ENCODE measurements around the gene CDKN2C. TPM values are rescaled to one million over a fixed set of nuclear protein-coding genes. Genes with fewer than 3 reads are reported as not detected.

The CDKN2C gene
- total RNA-seq, 2 donors from 2014 or later, result 0.66 TPM

- Mint-ChIP-seq H3K36me3 (ENCODE audit: low read depth) (no peaks in the 10 kb centered on the region), H3K4me1 (peaks cover 17% of the 10 kb centered on the region), H3K9me3 (no peaks in the 10 kb centered on the region), H3K4me3 (no peak overlapping the region), H3K27me3 (ENCODE audit: insufficient read depth) (peaks cover 94% of the 10 kb centered on the region), H3K27ac (no peak overlapping the region)
- TF ChIP-seq CTCF (conservative IDR thresholded peaks at IDR 0.05), result no peak
- no peak overlapping the region for H3K4me3 ChIP-seq (ENCODE audit: low read length)
- H3K27ac ChIP-seq (ENCODE audit: low read depth, low read length), result no peak overlapping the region
- peaks cover 98% of the 10 kb centered on the region for H3K27me3 ChIP-seq (ENCODE audit: control insufficient read depth, insufficient read depth, low read length, poor library complexity, severe bottlenecking)
- 7 to 33% methylated on average over 1 of the region's 1 CpG for WGBS, 2 experiments (ENCODE audit: insufficient coverage in 1 of 2, insufficient read length in 1 of 2)
- no peaks in the 10 kb centered on the region for H3K36me3 ChIP-seq (ENCODE audit: control insufficient read depth, insufficient read depth, low read length)
- no peak for DNase-seq
- H3K9me3 ChIP-seq (ENCODE audit: control insufficient read depth, low read length), result no peaks in the 10 kb centered on the region
- H3K9ac ChIP-seq (ENCODE audit: extremely low read depth, low read length, poor library complexity, severe bottlenecking), result no peak overlapping the region
- H3K4me1 ChIP-seq (ENCODE audit: control insufficient read depth, insufficient read depth, low read length), result no peaks in the 10 kb centered on the region
These were observed 5.4 kb downstream of the CDKN2C start for GRCh38 chr1:50975436-50975835.

DNA sequence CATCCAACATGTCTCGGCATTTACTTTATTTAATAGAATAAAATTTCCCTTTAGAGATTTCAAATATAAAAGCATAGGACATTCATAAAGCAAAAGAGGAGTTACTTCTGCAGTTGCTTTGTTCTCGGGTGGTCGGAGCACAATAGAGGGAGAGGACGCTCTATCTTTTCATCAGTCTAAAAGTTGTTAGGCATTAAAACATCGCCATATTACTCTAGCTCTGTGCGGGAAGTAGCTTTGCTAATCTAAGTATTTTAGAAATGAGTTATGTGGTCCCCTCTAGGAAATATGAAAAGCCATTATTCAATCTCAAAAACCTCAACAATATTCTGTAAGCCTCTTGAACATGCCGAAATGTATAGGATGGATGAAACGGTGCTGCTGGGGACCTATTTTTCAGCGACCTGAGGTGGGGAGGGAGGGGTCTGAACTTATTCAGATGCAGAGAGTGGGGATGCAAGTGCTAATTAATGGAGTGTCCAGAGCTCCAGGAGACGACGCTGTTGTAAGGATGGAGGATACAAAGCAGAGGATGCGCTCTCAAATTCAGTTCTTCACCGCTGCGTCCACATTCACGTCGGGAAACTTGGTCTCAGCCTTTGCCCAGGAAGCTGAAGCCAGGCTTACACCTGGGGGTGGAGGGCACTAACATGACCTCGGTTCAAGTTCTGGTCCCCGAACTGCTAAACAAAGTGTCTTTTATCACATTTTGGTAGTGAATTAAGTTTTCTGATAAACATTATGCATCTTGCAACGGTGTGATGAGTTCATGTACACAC is 6.3 kb downstream of the CDKN2C start:
- peak; percentile 53 for DNase-seq

DNA sequence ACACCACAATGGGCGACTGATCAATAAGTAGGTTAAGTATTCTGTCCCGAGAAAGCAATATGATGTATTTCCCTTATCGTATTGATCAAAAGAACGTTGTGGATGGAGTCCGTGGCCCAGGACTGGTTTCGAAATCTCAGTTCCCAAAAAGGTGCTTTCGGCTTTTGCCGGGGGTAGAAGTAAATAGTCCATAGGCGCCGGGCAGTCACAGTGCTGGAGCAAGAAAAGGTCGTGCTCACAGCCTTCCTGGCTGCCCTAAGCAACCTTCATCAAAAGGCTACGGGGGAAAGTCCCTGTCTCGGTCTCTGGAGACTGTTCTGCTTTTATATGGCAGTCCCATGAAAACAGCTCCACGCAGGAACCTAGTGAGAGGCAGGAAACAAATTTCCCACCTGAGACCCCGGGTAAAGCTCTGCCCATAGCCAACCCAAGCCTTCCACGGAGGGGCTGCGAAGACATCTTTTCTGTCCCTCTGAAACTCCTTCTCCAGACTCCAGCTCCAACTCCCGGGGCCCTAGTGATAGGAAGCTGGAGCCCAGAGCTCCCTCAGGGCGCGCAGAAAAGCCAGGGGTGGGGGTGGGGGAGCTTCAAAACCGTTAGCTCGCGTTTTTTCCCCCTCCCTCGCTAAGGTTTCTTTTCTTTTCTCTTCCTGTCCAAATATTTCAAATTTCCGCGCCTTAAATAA is 7.0 kb downstream of the CDKN2C start:
- Mint-ChIP-seq H3K27ac (no peak overlapping the region), H3K9me3 (no peaks in the 10 kb centered on the region), H3K27me3 (ENCODE audit: insufficient read depth) (peaks cover 92% of the 10 kb centered on the region), H3K4me1 (peaks cover 15% of the 10 kb centered on the region), H3K4me3 (peak overlapping the region; percentile 60), H3K36me3 (ENCODE audit: low read depth) (no peaks in the 10 kb centered on the region)
- Histone ChIP-seq H3K36me3 (ENCODE audit: control insufficient read depth, insufficient read depth, low read length) (no peaks in the 10 kb centered on the region), H3K27ac (ENCODE audit: low read depth, low read length) (no peak overlapping the region), H3K9me3 (ENCODE audit: control insufficient read depth, low read length) (no peaks in the 10 kb centered on the region), H3K27me3 (ENCODE audit: control insufficient read depth, insufficient read depth, low read length, poor library complexity, severe bottlenecking) (peaks cover 98% of the 10 kb centered on the region), H3K4me1 (ENCODE audit: control insufficient read depth, insufficient read depth, low read length) (no peaks in the 10 kb centered on the region), H3K4me3 (ENCODE audit: low read length) (peak overlapping the region; percentile 75), H3K9ac (ENCODE audit: extremely low read depth, low read length, poor library complexity, severe bottlenecking) (no peak overlapping the region)
- DNase-seq, result peak; percentile 73
- 1 to 2% methylated on average over 17 to 26 of the region's 26 CpGs for WGBS, 2 experiments (ENCODE audit: insufficient coverage in 1 of 2, insufficient read length in 1 of 2)
- TF ChIP-seq CTCF (conservative IDR thresholded peaks at IDR 0.05), result no peak

More for the DNA sequence above, 6.3 kb downstream of the CDKN2C start:
- Mint-ChIP-seq H3K27me3 (ENCODE audit: insufficient read depth) (peaks cover 92% of the 10 kb centered on the region), H3K9me3 (no peaks in the 10 kb centered on the region), H3K4me3 (peak overlapping the region; percentile 60), H3K27ac (no peak overlapping the region), H3K4me1 (peaks cover 15% of the 10 kb centered on the region), H3K36me3 (ENCODE audit: low read depth) (no peaks in the 10 kb centered on the region)
- no peaks in the 10 kb centered on the region for H3K4me1 ChIP-seq (ENCODE audit: control insufficient read depth, insufficient read depth, low read length)
- TF ChIP-seq CTCF (conservative IDR thresholded peaks at IDR 0.05), result no peak
- no peak overlapping the region for H3K27ac ChIP-seq (ENCODE audit: low read depth, low read length)
- no peaks in the 10 kb centered on the region for H3K36me3 ChIP-seq (ENCODE audit: control insufficient read depth, insufficient read depth, low read length)
- H3K27me3 ChIP-seq (ENCODE audit: control insufficient read depth, insufficient read depth, low read length, poor library complexity, severe bottlenecking), result peaks cover 98% of the 10 kb centered on the region
- H3K9ac ChIP-seq (ENCODE audit: extremely low read depth, low read length, poor library complexity, severe bottlenecking), result no peak overlapping the region
- peak overlapping the region; percentile 75 for H3K4me3 ChIP-seq (ENCODE audit: low read length)
- 3 to 6% methylated on average over 8 to 19 of the region's 19 CpGs for WGBS, 2 experiments (ENCODE audit: insufficient coverage in 1 of 2, insufficient read length in 1 of 2)
- no peaks in the 10 kb centered on the region for H3K9me3 ChIP-seq (ENCODE audit: control insufficient read depth, low read length)
